ENCODE measurements around the gene MSANTD1. TPM values are rescaled to one million over a fixed set of nuclear protein-coding genes. Genes with fewer than 3 reads are reported as not detected.
"Not testable (repeated sequence)": the region's sequence is repeated elsewhere in the genome, so short reads cannot be mapped to it uniquely, and the experiment has no call there.

MSANTD1 gene
- total RNA-seq, 1 experiment from 2014 or later: 0.24 TPM

DNA sequence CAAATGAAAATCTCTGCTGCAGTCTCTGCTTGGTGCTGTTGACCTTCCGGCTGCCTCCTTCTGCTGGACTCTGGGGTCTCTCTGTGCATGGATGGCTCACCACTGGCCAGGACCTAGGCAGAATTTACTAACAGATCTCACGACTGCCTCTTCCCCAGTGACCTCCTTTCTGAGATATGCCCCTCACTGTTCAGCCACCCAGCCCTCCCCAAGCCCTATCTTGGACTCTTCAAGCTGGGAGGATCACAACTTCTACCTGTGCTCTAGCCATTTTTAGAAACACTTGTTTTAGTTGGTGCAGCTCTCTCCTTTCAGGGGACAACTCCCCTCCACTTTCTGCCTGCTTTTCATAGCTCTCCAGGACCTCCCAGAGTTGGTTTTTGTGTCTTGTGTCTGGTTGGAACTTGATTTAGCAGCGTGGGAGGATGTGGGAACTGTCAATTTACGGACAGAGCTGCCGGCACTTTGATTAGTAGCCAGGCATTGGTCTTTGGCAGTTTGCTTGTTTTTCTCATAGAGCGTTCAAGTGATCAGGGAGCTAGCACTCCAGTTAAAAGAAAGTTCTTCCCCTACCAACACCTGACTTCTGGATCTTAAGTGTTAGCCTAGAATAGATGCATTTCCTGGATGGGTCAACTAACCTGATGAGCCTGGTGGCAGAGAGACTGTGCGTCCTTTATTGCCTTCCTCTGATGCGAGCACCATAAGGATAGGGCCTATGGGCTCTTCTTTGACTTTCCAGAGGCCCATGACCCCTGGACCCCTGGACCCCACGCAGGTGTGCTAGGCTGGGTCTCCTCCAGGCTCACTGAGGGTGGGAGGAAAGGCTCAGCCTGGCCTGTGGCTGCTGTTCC lies 50.4 kb downstream of the MSANTD1 start:
- Histone ChIP-seq H3K27me3 (ENCODE audit: control insufficient read depth, insufficient read depth, low read length) (no peaks in the 10 kb centered on the region), H3K4me3 (ENCODE audit: insufficient read depth, low read depth, low read length) (no peak overlapping the region), H3K36me3 (replicated peaks; ENCODE audit: control insufficient read depth, insufficient read depth, low read length) (no peaks in the 10 kb centered on the region)
- no peak for DNase-seq

DNA sequence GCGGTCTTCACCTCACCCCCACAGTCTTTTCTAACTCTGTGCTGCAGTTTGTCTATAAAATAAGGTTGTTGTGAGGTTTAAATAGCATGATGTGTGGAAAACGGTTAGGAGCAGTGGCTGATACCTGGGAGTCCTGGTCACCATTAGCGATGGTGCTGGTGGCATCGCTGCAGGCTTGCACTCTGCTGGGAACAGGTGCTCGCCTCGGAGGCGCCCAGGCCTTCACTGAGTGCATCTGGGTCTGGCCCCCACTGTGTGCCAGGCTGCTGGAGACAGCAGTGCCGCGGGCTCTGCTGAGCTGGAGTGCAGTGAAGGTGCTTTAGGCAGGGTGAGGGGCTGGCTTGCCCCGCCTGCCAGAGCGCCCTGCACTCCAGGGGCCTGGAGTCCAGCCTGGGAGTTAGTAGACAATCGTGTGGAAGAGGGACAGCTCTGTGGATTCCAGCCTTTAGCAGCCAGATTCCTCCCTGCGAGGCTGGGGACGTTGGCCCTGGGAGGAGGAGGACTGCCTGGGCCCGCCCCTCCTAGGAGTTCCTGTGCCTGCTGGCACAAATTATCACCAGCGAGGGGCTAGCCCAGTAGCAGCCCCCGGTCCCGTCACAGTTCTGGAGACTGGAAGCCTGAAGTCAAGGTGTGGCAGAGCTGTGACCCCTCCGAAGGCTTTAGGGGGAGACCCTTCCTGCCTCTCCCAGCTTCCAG lies 51.2 kb downstream of the MSANTD1 start:
- Histone ChIP-seq H3K36me3 (replicated peaks; ENCODE audit: control insufficient read depth, insufficient read depth, low read length) (no peaks in the 10 kb centered on the region), H3K4me3 (ENCODE audit: insufficient read depth, low read depth, low read length) (no peak overlapping the region), H3K27me3 (ENCODE audit: control insufficient read depth, insufficient read depth, low read length) (no peaks in the 10 kb centered on the region)
- DNase-seq: peak; percentile 68

DNA sequence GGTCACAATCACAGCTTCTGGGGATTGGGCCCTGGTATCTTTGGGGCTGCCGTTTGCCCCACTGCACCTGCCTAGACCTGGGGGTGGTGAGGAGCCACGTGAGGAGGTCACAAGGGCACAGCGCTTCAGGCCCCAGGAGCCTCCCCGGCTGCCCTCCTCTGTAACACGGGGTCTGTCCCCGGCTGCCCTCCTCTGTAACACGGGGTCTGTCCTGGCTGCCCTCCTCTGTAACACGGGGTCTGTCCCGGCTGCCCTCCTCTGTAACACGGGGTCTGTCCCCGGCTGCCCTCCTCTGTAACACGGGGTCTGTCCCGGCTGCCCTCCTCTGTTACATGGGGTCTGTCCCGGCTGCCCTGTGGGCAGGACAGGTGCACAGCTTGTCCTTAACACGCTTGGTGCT lies 51.9 kb downstream of the MSANTD1 start:
- not testable (repeated sequence) for H3K4me3 ChIP-seq (ENCODE audit: insufficient read depth, low read depth, low read length); DNase-seq; H3K36me3 ChIP-seq (replicated peaks; ENCODE audit: control insufficient read depth, insufficient read depth, low read length); H3K27me3 ChIP-seq (ENCODE audit: control insufficient read depth, insufficient read depth, low read length)

DNA sequence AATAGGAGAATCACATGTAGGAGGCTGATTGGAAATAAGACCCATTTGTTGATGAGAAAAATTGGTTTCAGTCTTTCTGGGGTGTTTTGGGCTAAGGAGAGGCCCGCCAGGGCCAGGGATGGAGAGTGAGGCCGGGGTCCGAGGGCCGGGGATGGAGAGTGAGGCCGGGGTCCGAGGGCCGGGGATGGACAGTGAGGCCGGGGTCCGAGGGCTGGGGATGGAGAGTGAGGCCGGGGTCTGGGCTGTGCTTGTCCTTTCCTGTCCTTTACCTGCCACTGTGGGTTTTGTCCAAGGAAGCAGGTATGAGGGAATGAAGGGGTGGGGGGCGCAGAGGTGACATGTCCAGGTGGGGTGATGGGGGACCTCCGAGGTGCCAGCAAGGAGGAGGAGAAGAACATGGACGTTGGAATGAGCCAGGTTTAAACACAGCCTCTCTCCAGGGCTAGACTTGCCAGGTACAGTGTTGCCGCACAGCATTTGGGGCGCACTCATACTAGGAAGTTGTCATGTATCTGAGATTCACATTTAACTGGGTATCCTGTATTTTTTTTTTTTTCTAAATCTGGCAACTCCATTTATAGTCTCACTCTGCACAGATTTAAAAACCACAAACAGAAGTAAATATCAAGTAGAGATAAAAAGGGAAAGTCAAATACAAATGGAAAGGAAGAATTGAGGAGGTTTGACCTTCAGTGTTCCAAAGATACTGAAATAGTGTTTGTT lies 52.7 kb downstream of the MSANTD1 start:
- DNase-seq: no peak

DNA sequence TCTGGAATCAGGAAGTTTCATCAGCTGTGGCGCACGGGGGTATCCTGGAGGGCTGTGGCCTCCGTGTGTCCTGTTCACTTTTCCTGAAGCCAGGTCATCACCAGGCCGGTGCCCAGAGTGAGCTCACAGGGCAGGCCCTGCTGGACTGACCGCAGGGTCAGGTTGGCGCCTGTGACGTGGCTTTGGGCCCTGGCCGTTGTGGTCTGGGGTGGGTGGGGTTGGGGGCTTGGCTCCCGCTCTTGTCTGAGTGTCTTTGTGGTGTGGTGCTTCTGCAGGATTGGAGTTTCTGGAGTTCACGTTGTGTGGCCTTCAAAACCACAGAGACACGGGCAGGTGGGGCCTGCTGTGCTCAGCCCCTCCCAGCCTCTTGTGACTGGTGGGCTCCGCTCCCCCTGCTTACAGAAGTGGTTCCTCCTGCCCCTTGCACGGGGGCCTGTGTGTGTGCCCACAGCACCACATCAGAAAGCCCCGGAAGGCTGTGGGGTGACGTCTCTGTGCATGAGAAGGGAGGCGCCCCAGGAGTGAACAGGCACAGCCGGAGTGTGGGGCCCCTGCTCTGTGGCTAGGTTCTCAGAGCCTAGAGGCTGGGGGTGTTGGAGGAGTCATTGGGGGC lies 53.3 kb downstream of the MSANTD1 start:
- H3K36me3 ChIP-seq (replicated peaks; ENCODE audit: control insufficient read depth, insufficient read depth, low read length): no peaks in the 10 kb centered on the region
- H3K27me3 ChIP-seq (ENCODE audit: control insufficient read depth, insufficient read depth, low read length): no peaks in the 10 kb centered on the region
- no peak overlapping the region for H3K4me3 ChIP-seq (ENCODE audit: insufficient read depth, low read depth, low read length)
- peak; percentile 51 for DNase-seq

More for the DNA sequence above, 52.7 kb downstream of the MSANTD1 start:
- Histone ChIP-seq H3K27me3 (ENCODE audit: control insufficient read depth, insufficient read depth, low read length) (no peaks in the 10 kb centered on the region), H3K36me3 (replicated peaks; ENCODE audit: control insufficient read depth, insufficient read depth, low read length) (no peaks in the 10 kb centered on the region), H3K4me3 (ENCODE audit: insufficient read depth, low read depth, low read length) (no peak overlapping the region)

DNA sequence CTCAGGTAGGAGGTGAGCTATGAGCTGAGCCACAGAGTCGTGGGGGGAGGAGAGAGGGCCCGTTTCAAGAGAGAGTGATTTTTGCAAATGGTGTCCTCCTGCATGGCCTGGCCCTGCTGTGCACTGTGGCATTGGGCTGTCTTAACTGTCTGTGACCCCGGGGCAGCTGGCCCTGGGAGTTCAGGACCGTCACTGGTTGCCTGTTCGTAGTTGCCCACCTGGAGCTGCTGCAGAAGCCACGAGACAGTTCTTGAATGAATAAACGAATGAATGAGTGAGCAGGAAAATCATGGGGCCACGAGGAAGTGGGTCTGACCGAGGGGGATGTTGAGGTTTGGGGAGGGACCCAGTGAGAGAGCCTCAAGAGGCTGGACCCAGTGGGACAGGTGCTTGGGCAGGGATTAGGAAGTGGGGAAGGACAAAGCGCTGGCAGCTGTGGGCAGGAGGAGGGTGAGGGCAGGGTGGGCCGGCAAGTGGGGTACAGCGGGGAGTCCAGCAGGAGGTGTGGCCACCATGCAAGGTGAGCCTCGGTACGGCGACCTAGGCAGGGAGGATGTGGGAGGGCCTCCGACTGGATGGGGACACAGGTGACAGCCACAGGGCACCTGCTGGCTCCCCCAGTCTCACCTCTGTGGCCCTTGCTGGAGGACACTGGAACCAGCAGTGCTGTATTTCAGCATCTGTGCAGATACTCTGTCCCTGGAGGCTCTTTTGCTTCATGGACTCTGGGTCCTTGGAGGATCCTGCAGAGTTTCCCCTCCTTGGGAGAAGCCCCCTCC lies 54.0 kb downstream of the MSANTD1 start:
- DNase-seq: peak; percentile 65

DNA sequence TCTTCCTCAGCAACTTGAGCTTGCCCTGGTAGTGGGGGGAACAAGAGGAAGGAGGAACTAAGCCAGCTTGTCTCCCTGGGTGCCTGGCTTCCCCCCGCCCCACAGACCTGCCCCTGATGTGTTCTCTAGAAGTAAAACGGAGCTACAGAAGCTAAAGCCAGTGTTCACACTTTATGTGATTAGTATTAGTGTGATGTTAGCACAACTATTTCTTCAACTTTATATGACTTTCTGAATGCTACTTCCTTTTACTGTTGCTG lies 54.5 kb downstream of the MSANTD1 start:
- H3K4me3 ChIP-seq (ENCODE audit: insufficient read depth, low read depth, low read length): no peak overlapping the region
- H3K36me3 ChIP-seq (replicated peaks; ENCODE audit: control insufficient read depth, insufficient read depth, low read length): no peaks in the 10 kb centered on the region
- H3K27me3 ChIP-seq (ENCODE audit: control insufficient read depth, insufficient read depth, low read length): no peaks in the 10 kb centered on the region
- no peak for DNase-seq

More for the DNA sequence above, 54.0 kb downstream of the MSANTD1 start:
- Histone ChIP-seq H3K27me3 (ENCODE audit: control insufficient read depth, insufficient read depth, low read length) (no peaks in the 10 kb centered on the region), H3K4me3 (ENCODE audit: insufficient read depth, low read depth, low read length) (no peak overlapping the region), H3K36me3 (replicated peaks; ENCODE audit: control insufficient read depth, insufficient read depth, low read length) (no peaks in the 10 kb centered on the region)

DNA sequence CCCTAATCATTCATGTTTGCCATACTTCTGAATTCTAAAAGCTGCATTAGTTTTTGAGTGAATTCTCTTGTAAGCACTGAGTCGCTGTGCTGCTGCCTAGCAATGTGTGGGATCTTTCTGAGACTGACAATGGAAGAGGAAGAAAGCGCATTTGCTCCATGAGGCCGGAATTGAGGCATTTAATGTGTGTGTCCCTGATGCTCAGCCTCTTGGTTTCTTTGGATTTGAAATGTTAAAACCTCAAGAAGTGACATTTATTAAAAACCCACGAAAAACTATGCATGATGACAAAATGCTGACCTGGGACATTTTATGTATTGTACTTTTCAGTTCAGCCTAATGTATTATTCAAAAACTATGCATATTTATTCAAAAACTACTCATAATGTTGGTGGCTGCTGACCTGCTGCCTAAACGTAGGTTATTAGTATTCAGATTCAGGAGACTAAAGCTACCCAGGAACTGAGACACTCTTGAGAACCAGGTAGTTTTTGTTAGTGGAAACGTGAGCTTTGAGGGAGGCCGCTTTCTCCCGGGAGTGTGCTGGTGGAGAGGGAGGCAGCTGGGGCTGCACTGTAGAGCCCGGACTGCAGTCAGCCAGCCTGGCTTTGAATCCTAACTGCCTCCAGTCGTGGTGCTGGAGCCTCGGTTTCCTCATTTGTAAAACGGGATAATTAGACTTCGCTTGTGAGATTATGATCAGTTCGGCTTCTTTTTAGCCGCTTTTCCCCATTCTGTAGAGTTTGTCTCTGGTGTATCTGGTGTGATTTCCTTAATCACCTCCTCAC lies 55.2 kb downstream of the MSANTD1 start:
- Histone ChIP-seq H3K36me3 (replicated peaks; ENCODE audit: control insufficient read depth, insufficient read depth, low read length) (no peaks in the 10 kb centered on the region), H3K27me3 (ENCODE audit: control insufficient read depth, insufficient read depth, low read length) (no peaks in the 10 kb centered on the region), H3K4me3 (ENCODE audit: insufficient read depth, low read depth, low read length) (no peak overlapping the region)
- DNase-seq: peak; percentile 69

DNA sequence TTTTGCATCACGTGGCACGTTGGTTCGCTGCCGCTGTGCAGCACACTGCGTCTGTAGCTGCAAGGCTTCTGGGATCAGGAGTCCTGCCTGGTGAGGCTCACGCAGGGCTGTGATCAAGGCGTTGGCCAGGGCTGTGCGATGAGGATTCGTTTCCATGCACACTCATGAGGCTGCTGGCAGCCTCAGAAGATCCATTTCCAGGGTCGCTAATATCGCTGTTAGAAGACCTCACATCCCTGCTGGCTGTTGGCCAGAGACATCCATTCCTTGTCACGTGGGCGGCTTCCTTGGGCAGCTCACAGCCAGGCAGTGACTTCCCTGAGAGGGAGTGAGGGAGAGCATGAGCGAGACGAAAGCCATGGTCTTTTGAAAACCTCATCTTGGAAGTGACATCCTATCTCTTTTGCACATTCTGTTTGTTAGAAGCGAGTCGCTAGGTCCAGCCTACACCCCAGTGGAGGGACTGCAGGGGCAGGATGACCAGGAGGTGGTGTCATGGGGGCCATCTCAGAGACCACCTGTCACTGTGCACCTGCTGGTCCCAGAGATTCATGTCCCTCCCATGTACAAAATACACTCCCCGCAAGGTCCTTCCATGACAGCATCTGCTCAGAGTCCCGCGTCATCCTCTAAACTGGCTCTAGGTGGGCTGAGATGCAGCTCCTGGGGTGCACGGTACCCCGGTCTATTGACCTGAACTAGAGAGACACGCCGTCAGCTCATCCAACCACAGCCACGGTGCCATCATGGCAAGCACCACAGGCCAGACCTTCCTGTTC lies 56.1 kb downstream of the MSANTD1 start:
- Histone ChIP-seq H3K27me3 (ENCODE audit: control insufficient read depth, insufficient read depth, low read length) (no peaks in the 10 kb centered on the region), H3K4me3 (ENCODE audit: insufficient read depth, low read depth, low read length) (no peak overlapping the region), H3K36me3 (replicated peaks; ENCODE audit: control insufficient read depth, insufficient read depth, low read length) (no peaks in the 10 kb centered on the region)
- no peak for DNase-seq

DNA sequence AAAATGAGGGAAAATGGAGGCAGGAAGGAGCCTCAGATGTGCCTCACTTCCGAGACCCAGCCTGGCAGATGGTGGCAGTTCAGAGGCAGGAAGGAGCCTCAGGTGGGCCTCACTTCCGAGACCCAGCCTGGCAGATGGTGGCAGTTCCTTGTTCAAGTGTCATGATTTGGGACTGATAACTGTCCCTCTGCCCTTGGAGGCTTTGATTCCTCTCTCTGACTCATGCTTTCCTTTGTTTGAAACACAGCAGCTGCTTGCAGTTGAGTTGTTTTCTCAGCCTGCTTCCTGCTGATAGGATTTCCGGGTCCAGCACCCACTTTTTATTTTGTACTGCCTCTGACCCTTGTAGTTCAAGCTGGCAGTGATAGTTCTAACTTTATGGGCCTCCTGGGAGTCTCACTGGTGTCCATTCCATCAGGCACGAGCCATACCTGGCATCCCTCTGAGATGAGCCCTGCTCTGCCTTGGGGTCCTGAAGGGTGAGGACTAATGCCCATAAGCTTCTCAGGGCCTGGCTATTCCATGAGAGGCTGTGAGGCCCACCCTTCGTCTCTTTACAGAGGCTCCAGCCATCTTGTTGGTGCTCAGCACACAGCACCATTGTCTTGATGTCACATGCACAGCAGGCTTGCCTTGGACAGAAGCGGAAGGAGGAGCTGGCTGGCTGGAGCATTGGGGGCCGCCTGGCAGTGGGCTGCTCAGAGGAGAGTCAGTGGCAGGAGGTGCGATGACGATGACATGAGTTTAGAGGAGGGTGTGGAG lies 56.8 kb downstream of the MSANTD1 start:
- no peaks in the 10 kb centered on the region for H3K36me3 ChIP-seq (replicated peaks; ENCODE audit: control insufficient read depth, insufficient read depth, low read length)
- H3K4me3 ChIP-seq (ENCODE audit: insufficient read depth, low read depth, low read length): no peak overlapping the region
- H3K27me3 ChIP-seq (ENCODE audit: control insufficient read depth, insufficient read depth, low read length): no peaks in the 10 kb centered on the region
- DNase-seq: no peak
